G401 (cell line): ENCODE measurements around the gene EFHC2. TPM values are rescaled to one million over a fixed set of nuclear protein-coding genes. Genes with fewer than 3 reads are reported as not detected.

Experiments
- total RNA-seq: library from RNA; depleted of rRNA; stranded (reverse); fragments of >200 nt; shearing (Covaris generic); gene quantifications from 2 replicates; pipeline ENCODE4 v1.2.3, GENCODE V29; 2014; rRNA removed

The EFHC2 gene
- total RNA-seq, 1 experiment from 2014 or later: not detected

Other genes with a start within 250 kb of the EFHC2 start
- 20.6 and 25.1 TPM in 2 replicates for gene FUNDC1, start 199.2 kb upstream of the EFHC2 start, total RNA-seq